Stimulated activated memory B cell treated with anti-CD40 and anti-IgM and Interleukin-4, amounts not matched to agents 10 μg/mL and 1 μg/mL and 100 μg/mL, for 72 hours (primary cell): ENCODE data around the gene SERPINA1.

ENCODE experiments used
- ATAC-seq: fragments of 150-1000 bp; cut with Tn5 transposase; 2 replicates; pipeline ENCODE4 v1.10.0; 2021
- H3K27ac Mint-ChIP-seq: one replicate; pipeline ENCODE4 v1.8.0; 2022; ENCODE audit warnings: mild to moderate bottlenecking, mixed read lengths
- H3K27me3 Mint-ChIP-seq: one replicate; pipeline ENCODE4 v1.8.0; 2022; ENCODE audit warnings: mixed read lengths
- H3K36me3 Mint-ChIP-seq: one replicate; pipeline ENCODE4 v1.8.0; 2022; ENCODE audit warnings: mixed read lengths
- H3K4me1 Mint-ChIP-seq: one replicate; pipeline ENCODE4 v1.8.0; 2022; ENCODE audit warnings: mixed read lengths
- H3K4me3 Mint-ChIP-seq: one replicate; pipeline ENCODE4 v1.8.0; 2022; ENCODE audit warnings: mild to moderate bottlenecking, moderate library complexity, mixed read lengths
- H3K9me3 Mint-ChIP-seq: one replicate; pipeline ENCODE4 v1.8.0; 2022; ENCODE audit warnings: mixed read lengths

The SERPINA1 gene

GRCh38 chr14:94405486-94405885 lies 17.1 kb upstream of the SERPINA1 start:
- H3K27me3 Mint-ChIP-seq, result no peaks in the 10 kb centered on the region
- H3K27ac Mint-ChIP-seq, result no peak overlapping the region
- no peak overlapping the region for H3K4me3 Mint-ChIP-seq
- no peaks in the 10 kb centered on the region for H3K4me1 Mint-ChIP-seq
- H3K36me3 Mint-ChIP-seq, result no peaks in the 10 kb centered on the region
- H3K9me3 Mint-ChIP-seq, result peaks cover 10% of the 10 kb centered on the region
- ATAC-seq, result no peak

GRCh38 chr14:94404561-94404960 lies 16.2 kb upstream of the SERPINA1 start:
- Mint-ChIP-seq H3K36me3 (no peaks in the 10 kb centered on the region), H3K4me1 (no peaks in the 10 kb centered on the region), H3K27ac (no peak overlapping the region), H3K9me3 (peaks cover 10% of the 10 kb centered on the region), H3K27me3 (no peaks in the 10 kb centered on the region), H3K4me3 (no peak overlapping the region)
- ATAC-seq, result no peak

DNA sequence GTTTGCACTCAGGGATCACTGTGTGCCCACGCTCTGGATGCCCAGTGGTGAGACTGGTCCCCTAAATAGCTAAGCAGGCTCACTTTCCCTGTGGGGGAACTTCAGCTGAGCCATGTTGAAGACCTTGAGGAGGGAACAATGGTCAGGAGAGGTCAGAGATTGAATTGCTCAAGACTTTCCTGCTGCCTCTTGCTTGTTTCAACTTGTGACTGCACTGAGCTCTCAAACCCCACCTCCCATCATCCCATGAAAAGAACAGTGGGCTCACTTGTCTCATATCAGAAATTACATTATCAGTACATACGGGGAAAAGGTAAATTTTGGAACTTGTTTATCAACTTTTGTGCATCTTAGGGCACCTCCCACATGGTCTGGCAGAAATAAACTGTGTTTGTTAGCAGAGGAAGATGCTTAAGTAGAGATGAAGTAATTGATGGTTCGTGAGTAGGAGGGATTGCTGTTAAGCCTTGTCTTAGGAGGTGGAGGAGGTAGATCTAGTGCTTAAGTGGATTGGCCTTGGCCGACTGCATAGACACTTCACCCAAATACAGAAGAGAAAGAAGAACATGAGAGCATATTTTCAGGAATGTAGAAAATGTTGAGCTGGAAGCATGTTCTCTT lies 15.0 kb upstream of the SERPINA1 start:
- no peaks in the 10 kb centered on the region for H3K4me1 Mint-ChIP-seq
- peaks cover under 1% of the 10 kb centered on the region for H3K27me3 Mint-ChIP-seq
- H3K4me3 Mint-ChIP-seq, result no peak overlapping the region
- H3K36me3 Mint-ChIP-seq, result no peaks in the 10 kb centered on the region
- no peak overlapping the region for H3K27ac Mint-ChIP-seq
- H3K9me3 Mint-ChIP-seq, result peaks cover 6% of the 10 kb centered on the region
- ATAC-seq, result no peak

DNA sequence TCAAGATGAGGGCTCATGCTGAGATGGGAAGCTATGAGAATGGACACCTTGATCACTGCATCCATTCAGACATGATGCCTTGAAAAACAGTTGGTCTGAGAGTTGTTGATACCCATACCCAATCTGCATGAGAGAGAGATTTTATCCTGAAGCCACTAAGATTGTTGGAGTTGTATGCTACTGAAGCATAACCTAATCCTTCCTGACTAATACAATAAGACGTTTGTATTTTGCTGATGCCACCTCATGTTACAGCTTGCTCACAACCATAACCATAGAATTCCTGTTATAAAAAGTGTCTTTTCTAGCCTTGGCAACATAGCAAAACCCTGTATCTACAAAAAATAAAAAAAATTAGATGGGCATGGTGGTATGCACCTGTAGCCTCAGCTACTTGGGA lies 12.7 kb upstream of the SERPINA1 start:
- H3K36me3 Mint-ChIP-seq, result no peaks in the 10 kb centered on the region
- no peak for ATAC-seq

GRCh38 chr14:94400422-94400841 lies 12.0 kb upstream of the SERPINA1 start:
- Mint-ChIP-seq H3K36me3 (no peaks in the 10 kb centered on the region), H3K27me3 (peaks cover 10% of the 10 kb centered on the region), H3K27ac (no peak overlapping the region), H3K4me1 (no peaks in the 10 kb centered on the region), H3K4me3 (no peak overlapping the region), H3K9me3 (peaks cover 3% of the 10 kb centered on the region)
- no peak for ATAC-seq

More for the DNA sequence above, 12.7 kb upstream of the SERPINA1 start:
- Mint-ChIP-seq H3K27me3 (peaks cover 10% of the 10 kb centered on the region), H3K4me3 (no peak overlapping the region), H3K9me3 (peaks cover 3% of the 10 kb centered on the region), H3K27ac (no peak overlapping the region), H3K4me1 (no peaks in the 10 kb centered on the region)

GRCh38 chr14:94398536-94398935 lies 10.1 kb upstream of the SERPINA1 start:
- no peaks in the 10 kb centered on the region for H3K9me3 Mint-ChIP-seq
- H3K36me3 Mint-ChIP-seq, result no peaks in the 10 kb centered on the region
- no peak overlapping the region for H3K4me3 Mint-ChIP-seq
- no peaks in the 10 kb centered on the region for H3K4me1 Mint-ChIP-seq
- peaks cover 10% of the 10 kb centered on the region for H3K27me3 Mint-ChIP-seq
- H3K27ac Mint-ChIP-seq, result no peak overlapping the region
- no peak for ATAC-seq

- no peak overlapping the region for H3K27ac Mint-ChIP-seq
These were observed 9.7 kb upstream of the SERPINA1 start for GRCh38 chr14:94398182-94398479.

GRCh38 chr14:94397289-94398181 lies 9.1 kb upstream of the SERPINA1 start:
- Mint-ChIP-seq H3K4me1 (no peaks in the 10 kb centered on the region), H3K36me3 (no peaks in the 10 kb centered on the region)

More at GRCh38 chr14:94398182-94398479, 9.7 kb upstream of the SERPINA1 start:
- Mint-ChIP-seq H3K4me1 (no peaks in the 10 kb centered on the region), H3K4me3 (no peak overlapping the region), H3K27me3 (peaks cover 10% of the 10 kb centered on the region), H3K9me3 (no peaks in the 10 kb centered on the region), H3K36me3 (no peaks in the 10 kb centered on the region)
- no peak for ATAC-seq

GRCh38 chr14:94396628-94397225 lies 8.3 kb upstream of the SERPINA1 start:
- Mint-ChIP-seq H3K9me3 (no peaks in the 10 kb centered on the region), H3K27me3 (peaks cover 10% of the 10 kb centered on the region), H3K4me1 (no peaks in the 10 kb centered on the region), H3K36me3 (no peaks in the 10 kb centered on the region), H3K27ac (no peak overlapping the region), H3K4me3 (no peak overlapping the region)
- ATAC-seq, result no peak

More at GRCh38 chr14:94397289-94398181, 9.1 kb upstream of the SERPINA1 start:
- Mint-ChIP-seq H3K27ac (no peak overlapping the region), H3K27me3 (peaks cover 10% of the 10 kb centered on the region), H3K4me3 (no peak overlapping the region), H3K9me3 (no peaks in the 10 kb centered on the region)
- ATAC-seq, result no peak

DNA sequence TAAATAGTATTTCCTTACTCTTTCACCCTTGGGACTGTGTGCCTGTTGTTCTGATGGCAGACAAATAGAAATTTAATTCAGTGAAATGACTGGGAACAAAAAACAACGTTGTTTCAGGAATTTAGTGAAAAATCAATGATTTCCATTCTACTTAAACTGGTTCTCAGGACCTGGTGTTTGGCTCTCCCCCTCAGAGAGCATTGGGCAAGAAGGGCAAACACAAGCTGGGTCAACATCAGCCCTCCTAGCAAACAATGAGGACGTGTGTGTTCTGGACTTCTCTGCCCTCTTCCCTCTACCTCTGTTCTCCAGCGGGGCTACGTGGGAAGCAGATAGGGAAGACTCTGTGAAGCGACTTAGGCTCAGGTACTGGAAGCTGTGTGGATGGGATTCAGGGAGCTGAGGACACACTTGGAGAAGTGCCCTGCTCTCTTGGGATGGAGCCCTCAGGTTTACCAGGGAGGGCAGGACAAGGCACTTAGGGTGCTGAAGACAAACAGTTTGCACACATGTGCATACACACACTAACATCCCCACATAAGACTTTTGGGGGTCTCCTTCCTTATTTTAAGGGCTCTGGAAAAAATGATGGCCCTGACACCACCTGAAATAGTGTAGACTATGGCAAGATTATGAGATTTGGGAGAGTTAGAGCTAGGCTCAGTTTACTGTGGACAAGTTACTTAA lies 7.6 kb upstream of the SERPINA1 start:
- Mint-ChIP-seq H3K4me3 (no peak overlapping the region), H3K27me3 (peaks cover 10% of the 10 kb centered on the region), H3K9me3 (no peaks in the 10 kb centered on the region), H3K4me1 (no peaks in the 10 kb centered on the region), H3K36me3 (no peaks in the 10 kb centered on the region), H3K27ac (no peak overlapping the region)
- no peak for ATAC-seq

GRCh38 chr14:94395282-94395887 lies 7.0 kb upstream of the SERPINA1 start:
- H3K27ac Mint-ChIP-seq, result no peak overlapping the region
- peaks cover 10% of the 10 kb centered on the region for H3K27me3 Mint-ChIP-seq
- no peaks in the 10 kb centered on the region for H3K36me3 Mint-ChIP-seq
- H3K9me3 Mint-ChIP-seq, result no peaks in the 10 kb centered on the region
- no peak for ATAC-seq
- no peak overlapping the region for H3K4me3 Mint-ChIP-seq
- H3K4me1 Mint-ChIP-seq, result no peaks in the 10 kb centered on the region

DNA sequence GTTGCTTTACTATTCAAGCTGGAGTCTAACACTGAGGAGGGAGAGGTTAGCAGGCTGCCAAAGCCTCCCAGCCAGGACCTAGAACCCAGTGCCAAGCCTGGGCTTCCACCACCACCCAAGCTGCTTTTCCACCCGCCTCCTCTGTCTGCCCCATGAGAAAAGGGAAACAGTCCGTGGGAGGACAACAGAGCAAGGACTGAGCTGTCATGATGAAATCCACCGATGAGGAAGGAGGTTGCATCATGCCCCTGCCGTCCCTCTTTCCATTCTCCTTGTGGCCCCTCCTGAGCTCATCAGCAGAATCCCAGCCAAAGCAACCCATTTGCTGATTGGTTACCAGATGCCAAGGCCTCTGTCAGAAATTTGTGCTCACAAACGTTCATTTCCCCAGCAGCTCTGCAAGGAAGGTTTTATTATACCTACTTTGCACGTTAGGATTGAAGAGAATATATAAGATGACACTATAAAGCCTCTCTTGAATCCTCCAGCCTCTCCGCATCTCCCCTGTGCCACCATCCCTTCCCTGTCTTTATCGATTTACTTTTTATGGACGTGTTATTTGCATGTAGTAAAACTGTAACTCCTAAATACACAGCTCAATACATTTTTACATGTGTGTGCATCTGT lies 6.3 kb upstream of the SERPINA1 start:
- ATAC-seq, result no peak
- Mint-ChIP-seq H3K9me3 (no peaks in the 10 kb centered on the region), H3K27me3 (peaks cover 10% of the 10 kb centered on the region), H3K4me3 (no peak overlapping the region), H3K4me1 (no peaks in the 10 kb centered on the region), H3K36me3 (no peaks in the 10 kb centered on the region), H3K27ac (no peak overlapping the region)

DNA sequence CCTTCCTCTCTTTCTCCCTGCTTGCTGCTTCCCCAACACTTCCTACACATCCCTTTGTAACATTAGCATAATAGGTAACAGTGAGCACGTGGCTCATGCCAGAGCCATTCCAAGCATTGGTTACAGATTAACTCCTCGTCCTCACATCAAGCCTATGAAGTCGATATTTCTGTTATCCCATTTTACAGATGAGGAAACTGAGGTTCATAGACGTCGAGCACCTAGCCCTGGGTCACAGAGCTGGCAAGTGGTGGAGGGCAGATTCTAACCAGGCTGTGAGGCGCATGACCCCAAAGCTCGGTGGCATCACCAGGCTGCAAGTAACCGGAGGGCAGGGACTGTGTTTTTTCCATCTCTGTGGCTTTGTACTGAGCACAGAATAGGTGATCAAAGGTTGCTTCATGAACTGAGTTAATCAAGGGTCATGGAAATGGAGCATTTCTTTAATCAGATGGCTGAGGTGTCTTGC lies 5.7 kb upstream of the SERPINA1 start:
- no peak overlapping the region for H3K27ac Mint-ChIP-seq
- no peaks in the 10 kb centered on the region for H3K9me3 Mint-ChIP-seq
- no peak overlapping the region for H3K4me3 Mint-ChIP-seq
- ATAC-seq, result no peak
- H3K27me3 Mint-ChIP-seq, result peaks cover 10% of the 10 kb centered on the region
- no peaks in the 10 kb centered on the region for H3K4me1 Mint-ChIP-seq
- H3K36me3 Mint-ChIP-seq, result no peaks in the 10 kb centered on the region

GRCh38 chr14:94393474-94393873 lies 5.1 kb upstream of the SERPINA1 start:
- ATAC-seq, result no peak
- Mint-ChIP-seq H3K4me3 (no peak overlapping the region), H3K27ac (no peak overlapping the region), H3K36me3 (no peaks in the 10 kb centered on the region), H3K4me1 (no peaks in the 10 kb centered on the region), H3K27me3 (peaks cover 10% of the 10 kb centered on the region), H3K9me3 (no peaks in the 10 kb centered on the region)
